CD4-positive, alpha-beta T cell treated with Interleukin-1 beta for 1 hour (primary cell): ENCODE results near the gene ABHD8.
"Not testable (repeated sequence)": the region's sequence is repeated elsewhere in the genome, so short reads cannot be mapped to it uniquely, and the experiment has no call there.

ENCODE experiments used
- DNase-seq, 2 donors: peaks; one replicate each; pipeline ENCODE4 v3.0.0-alpha.2; 2020 to 2022

ABHD8 gene

GRCh38 chr19:17294051-17294891 is 9.0 kb downstream of the ABHD8 start:
- DNase-seq: peak; percentile 38 to 59

- DNase-seq: no peak
These were observed 9.6 kb downstream of the ABHD8 start for GRCh38 chr19:17293605-17294004.

DNA sequence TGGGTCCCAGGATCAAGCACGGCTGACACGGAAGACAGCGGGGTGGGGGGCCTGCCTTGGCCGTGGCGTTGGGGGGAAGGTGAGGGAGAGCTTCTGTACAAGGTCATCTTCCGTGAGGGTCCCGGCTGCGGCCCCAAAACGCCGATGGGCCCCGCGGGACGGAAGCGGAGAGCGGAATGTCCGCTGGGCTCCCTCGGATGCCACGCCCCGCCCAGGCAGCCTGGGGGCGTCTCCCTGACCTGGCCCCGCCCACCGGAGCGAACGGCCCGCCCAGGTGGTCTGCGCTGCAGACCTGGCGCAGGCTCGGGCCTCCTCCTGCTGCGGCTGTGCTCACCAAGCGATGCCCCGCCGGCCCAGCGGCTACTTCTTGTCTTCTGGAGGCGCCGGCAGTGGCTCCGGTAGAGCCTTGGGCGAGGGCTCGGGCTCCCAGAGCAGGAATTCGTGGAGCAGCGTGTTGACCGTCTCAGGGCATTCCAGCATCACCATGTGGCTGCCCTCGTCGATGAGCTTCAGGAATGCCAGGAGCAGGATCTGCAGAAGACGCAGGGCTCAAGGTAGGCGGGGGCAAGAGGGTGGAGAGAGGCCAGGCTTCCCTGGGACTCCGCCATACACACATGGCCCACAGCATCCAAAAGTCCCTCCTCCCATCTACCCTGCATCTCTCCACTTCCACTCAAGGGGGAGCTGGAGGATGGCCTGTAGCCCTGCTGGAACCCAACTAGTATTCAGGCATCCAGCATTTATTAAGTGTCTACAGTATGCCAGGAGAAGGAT is 10.7 kb downstream of the ABHD8 start:
- DNase-seq: peak; percentile 82 to 85

- peak; percentile 33 to 58 for DNase-seq
These were observed 13.7 kb downstream of the ABHD8 start for GRCh38 chr19:17289489-17289888.

- no peak for DNase-seq
These were observed 16.5 kb downstream of the ABHD8 start for GRCh38 chr19:17286752-17287151.

GRCh38 chr19:17286263-17286662 is 17.0 kb downstream of the ABHD8 start:
- no peak for DNase-seq

- no peak for DNase-seq
These were observed 17.6 kb downstream of the ABHD8 start for GRCh38 chr19:17285415-17286135.

DNA sequence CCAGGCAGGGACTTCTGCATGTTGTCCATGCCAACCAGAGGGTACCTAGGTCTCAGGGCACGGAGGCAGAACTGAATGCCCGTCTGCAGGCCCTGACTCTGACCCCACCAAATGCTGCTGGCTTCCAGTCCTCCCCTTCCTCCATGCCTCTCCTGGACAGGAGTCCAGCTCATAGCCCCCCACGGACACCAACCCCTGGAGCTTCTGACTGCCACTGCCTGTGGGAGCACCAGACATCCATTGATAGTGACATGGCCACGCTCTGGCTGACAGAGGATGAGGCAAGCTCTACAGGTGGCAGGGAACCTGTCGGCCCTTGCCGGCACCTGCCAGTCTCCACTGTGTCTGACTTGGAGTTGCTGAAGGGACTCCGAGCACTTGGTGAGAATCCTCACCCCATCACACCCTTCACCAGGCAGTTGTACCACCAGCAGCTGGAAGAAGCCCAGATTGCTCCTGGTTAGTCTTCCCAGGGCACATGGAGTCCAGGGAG is 19.7 kb downstream of the ABHD8 start:
- DNase-seq: no peak

- peak; percentile 79 to 80 for DNase-seq
These were observed 20.6 kb downstream of the ABHD8 start for GRCh38 chr19:17282488-17283125.

DNA sequence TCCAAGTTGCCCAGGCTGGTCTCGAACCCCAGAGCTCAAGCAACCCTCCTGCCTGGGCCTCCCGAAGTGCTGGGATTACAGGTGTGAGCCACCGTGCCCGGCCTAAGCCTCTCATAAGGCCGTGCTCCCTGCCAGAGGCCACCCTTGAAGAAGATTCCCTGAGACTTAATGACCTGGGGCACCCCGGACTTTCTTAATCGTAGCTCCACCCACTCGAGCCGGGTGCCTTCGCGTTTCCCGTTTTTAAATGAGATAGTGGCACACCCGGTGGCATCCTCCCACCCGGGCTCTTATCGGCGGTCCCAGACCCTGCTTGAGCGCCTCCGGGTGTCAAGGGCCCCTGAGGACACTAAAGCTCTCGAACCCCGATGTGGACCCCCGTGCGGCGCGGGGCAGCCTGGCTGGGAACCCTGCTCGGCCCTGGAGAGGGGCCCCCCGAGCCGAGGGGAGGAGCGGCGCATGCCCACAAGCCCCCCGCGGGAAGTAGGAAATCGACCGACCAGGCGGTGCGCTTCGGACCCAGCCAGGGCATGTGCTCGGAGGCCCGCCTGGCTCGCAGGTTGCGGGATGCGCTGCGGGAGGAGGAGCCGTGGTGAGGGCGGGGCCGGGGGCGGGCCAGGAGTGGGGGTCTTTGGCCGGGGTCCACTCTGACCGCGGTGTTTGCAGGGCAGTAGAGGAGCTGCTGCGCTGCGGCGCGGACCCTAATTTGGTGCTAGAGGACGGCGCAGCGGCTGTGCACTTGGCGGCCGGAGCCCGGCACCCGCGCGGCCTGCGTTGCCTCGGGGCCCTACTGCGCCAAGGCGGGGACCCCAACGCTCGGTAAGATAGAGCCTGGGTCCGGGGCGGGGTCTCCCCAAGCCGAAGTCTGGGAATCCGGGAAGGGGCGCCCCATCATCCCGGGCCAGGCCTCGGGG is 21.6 kb downstream of the ABHD8 start, which contains the start of gene ANKLE1:
ANKLE1 (plus strand) TSS at position 511 of the 914 bp plus-strand sequence; CDS start at position 531, 20 bp downstream.
- peak in 1 of 2 donors; percentile 60 for DNase-seq

GRCh38 chr19:17279436-17279835 is 23.8 kb downstream of the ABHD8 start:
- no peak for DNase-seq

- DNase-seq: no peak
These were observed 27.6 kb downstream of the ABHD8 start for GRCh38 chr19:17275441-17276175.

DNA sequence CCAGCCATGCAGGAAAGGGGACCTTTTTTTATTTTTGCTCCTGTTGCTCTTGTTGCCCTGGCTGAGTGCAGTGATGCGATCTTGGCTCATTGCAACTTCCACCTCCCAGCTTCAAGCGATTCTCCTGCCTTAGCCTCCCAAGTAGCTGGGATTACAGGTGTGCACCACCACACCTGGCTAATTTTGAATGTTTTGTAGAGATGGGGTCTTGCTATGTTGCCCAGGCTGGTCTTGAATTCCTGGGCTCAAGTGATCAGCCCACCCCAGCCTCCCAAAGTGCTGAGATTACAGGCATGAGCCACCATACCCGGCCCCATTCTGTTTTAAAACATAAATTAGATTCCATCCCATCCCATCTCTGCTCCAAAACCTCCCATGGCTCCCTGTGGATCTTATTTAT is 28.3 kb downstream of the ABHD8 start:
- DNase-seq: not testable (repeated sequence)

DNA sequence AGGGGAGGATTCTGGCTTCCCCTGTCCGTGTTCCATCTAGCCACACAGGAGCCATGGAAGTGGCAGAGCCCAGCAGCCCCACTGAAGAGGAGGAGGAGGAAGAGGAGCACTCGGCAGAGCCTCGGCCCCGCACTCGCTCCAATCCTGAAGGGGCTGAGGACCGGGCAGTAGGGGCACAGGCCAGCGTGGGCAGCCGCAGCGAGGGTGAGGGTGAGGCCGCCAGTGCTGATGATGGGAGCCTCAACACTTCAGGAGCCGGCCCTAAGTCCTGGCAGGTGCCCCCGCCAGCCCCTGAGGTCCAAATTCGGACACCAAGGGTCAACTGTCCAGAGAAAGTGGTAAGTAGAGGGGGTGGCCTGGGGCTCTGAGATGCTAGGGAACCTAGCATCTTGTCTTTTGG is 34.5 kb downstream of the ABHD8 start:
- no peak for DNase-seq

GRCh38 chr19:17266975-17267788 is 36.0 kb downstream of the ABHD8 start, which contains the start of gene BABAM1:
TSS of gene BABAM1 (plus strand) at chr19:17267443. CDS start at chr19:17268807, 1,364 bp downstream.
- peak; percentile 98 for DNase-seq

- no peak for DNase-seq
These were observed 36.6 kb downstream of the ABHD8 start for GRCh38 chr19:17266589-17266974.

DNA sequence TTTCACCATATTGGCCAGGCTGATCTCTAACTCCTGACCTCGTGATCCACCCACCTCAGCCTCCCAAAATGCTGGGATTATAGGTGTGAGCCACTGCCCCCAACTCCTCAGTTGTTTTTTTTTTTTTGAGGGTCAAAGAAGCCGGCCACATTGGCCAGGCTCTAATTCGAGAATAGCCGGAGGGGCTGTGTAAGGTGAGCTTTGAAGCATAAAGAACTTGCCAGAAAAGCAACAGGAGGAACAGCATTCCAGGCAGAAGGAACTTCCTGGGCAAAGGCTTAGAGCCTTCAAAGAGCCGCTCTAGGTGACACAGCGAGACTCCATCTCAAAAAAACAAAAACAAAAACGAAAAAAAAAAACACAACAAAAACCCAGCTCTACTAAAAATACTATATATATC is 37.2 kb downstream of the ABHD8 start:
- DNase-seq: no peak

GRCh38 chr19:17264641-17264979 is 38.6 kb downstream of the ABHD8 start, which contains the start of gene USHBP1:
TSS of gene USHBP1 (minus strand) at chr19:17264745. CDS start at chr19:17264299, 446 bp downstream.
- DNase-seq: peak in 1 of 2 donors; percentile 11
